ENCODE data around the gene RRH. TPM values are rescaled to one million over a fixed set of nuclear protein-coding genes. Genes with fewer than 3 reads are reported as not detected.
"Not testable (repeated sequence)": the region's sequence is repeated elsewhere in the genome, so short reads cannot be mapped to it uniquely, and the experiment has no call there.

The RRH gene, protein sequence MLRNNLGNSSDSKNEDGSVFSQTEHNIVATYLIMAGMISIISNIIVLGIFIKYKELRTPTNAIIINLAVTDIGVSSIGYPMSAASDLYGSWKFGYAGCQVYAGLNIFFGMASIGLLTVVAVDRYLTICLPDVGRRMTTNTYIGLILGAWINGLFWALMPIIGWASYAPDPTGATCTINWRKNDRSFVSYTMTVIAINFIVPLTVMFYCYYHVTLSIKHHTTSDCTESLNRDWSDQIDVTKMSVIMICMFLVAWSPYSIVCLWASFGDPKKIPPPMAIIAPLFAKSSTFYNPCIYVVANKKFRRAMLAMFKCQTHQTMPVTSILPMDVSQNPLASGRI
- total RNA-seq = not detected
- polyA plus RNA-seq = under 1 TPM in 1 of 2 donors, not detected in 1; 0.03 TPM
- long read RNA-seq, donor 1 = 0 reads
- long read RNA-seq, donor 2 = 0 reads
- long read RNA-seq, donor 3 = 0 reads

- Histone ChIP-seq H3K4me1 (no peaks in the 10 kb centered on the region), H3K27ac (no peak within 1 kb of the TSS), H3K4me3 (no peak within 1 kb of the TSS), H3K36me3 (peaks cover 0 to 54% (median 23%) of the 10 kb centered on the region in 9 donors), H3K27me3 (no peaks in the 10 kb centered on the region), H3K9me3 (no peaks in the 10 kb centered on the region)
- ATAC-seq (no peak), DNase-seq (no peak)
- intact Hi-C loops (cut with DNase I) = loop anchor here in 5 of 10 donors (2.0 to 10.0 kb wide), 4 partner anchors 400 to 405 kb away; no protein-coding TSS in a partner anchor
- 98% methylated on average over 2 of the region's 2 CpGs for WGBS, 2 donors
- TF ChIP-seq, protein P1, sequence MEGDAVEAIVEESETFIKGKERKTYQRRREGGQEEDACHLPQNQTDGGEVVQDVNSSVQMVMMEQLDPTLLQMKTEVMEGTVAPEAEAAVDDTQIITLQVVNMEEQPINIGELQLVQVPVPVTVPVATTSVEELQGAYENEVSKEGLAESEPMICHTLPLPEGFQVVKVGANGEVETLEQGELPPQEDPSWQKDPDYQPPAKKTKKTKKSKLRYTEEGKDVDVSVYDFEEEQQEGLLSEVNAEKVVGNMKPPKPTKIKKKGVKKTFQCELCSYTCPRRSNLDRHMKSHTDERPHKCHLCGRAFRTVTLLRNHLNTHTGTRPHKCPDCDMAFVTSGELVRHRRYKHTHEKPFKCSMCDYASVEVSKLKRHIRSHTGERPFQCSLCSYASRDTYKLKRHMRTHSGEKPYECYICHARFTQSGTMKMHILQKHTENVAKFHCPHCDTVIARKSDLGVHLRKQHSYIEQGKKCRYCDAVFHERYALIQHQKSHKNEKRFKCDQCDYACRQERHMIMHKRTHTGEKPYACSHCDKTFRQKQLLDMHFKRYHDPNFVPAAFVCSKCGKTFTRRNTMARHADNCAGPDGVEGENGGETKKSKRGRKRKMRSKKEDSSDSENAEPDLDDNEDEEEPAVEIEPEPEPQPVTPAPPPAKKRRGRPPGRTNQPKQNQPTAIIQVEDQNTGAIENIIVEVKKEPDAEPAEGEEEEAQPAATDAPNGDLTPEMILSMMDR (IDR thresholded peaks at IDR 0.05) = no peak
Observed at GRCh38 chr4:109827672-109828071, at the start of gene RRH. TSS of gene RRH (plus strand) at chr4:109827972. CDS start at chr4:109828028, 56 bp downstream.

DNA sequence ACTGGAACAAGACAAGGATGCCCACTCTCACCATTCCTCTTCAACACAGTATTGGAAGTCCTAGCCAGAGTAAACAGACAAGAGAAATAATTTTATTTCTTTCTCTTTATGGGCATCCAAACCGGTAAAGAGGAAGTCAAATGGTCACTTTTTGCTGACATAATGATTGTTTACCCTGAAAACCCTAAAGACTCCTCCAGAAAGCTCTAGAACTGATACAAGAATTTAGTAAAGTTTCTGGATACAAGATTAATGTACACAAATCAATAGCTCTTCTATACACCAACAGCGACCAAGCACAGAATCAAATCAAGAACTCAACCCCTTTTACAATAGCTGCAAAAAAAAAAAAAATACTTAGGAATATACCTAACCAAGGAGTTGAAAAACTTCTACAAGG, 45.7 kb upstream of the RRH start:
- H3K4me3 ChIP-seq; intact Hi-C loops (cut with DNase I); H3K4me1 ChIP-seq; DNase-seq; ATAC-seq; H3K27me3 ChIP-seq; H3K27ac ChIP-seq; H3K36me3 ChIP-seq: not testable (repeated sequence)
- 81 to 88% methylated on average over 2 of the region's 2 CpGs for WGBS, 2 donors
- peaks cover 0 to 20% (median 0%) of the 10 kb centered on the region in 11 donors for H3K9me3 ChIP-seq

DNA sequence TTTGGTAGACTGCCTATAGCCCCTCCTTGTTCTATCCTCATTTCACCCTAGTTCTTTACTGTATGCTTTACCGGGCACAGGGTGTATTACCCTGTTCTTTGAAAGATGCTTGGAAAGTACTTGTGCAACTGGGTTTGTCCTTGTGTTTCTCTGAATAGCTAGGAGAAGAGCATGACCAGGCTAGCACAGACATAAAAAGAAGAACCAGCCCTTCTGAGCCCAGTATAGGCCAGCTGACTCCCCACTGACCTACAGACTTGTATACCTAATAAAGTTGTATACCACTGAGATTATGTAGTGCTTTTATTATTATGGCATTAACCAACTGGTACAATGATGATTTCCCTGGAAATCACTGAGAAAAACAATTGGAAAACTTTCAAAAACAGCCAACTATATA, 40.9 kb upstream of the RRH start:
- ATAC-seq = no peak
- H3K27ac ChIP-seq = no peak overlapping the region
- intact Hi-C loops (cut with DNase I) = no loop called here
- TF ChIP-seq, protein P1 (IDR thresholded peaks at IDR 0.05) = no peak
- WGBS, 2 donors = 84 to 94% methylated on average over 1 of the region's 1 CpG
- H3K36me3 ChIP-seq = no peaks in the 10 kb centered on the region
- H3K9me3 ChIP-seq = peaks cover 0 to 28% (median 0%) of the 10 kb centered on the region in 11 donors
- no peak for DNase-seq
- no peaks in the 10 kb centered on the region for H3K27me3 ChIP-seq
- no peaks in the 10 kb centered on the region for H3K4me1 ChIP-seq
- H3K4me3 ChIP-seq = no peak overlapping the region

DNA sequence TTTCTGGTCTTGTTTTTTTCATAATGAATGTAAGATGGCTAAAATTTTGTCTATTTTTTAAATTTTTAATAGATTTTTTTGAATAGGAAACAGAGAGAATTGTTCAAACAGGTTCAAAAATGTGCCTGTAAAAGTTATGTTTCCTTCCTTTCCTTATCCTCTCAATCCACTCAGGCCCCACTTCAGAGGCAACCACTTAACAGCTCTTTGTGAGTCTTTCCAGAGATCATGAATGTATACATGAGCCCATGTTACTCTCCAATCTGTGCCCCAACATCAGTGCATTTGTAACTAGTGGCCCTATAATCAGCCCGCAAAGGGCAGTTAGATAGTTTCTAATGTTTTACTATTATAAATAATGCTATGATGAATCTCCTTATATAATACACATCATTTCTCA, 40.0 kb upstream of the RRH start:
- Histone ChIP-seq H3K4me3 (no peak overlapping the region), H3K27me3 (no peaks in the 10 kb centered on the region), H3K36me3 (no peaks in the 10 kb centered on the region), H3K4me1 (no peaks in the 10 kb centered on the region), H3K27ac (no peak overlapping the region), H3K9me3 (peaks cover 0 to 28% (median 0%) of the 10 kb centered on the region in 11 donors)
- 76 to 82% methylated on average over 1 of the region's 1 CpG for WGBS, 2 donors
- TF ChIP-seq, protein P1 (IDR thresholded peaks at IDR 0.05) = no peak
- ATAC-seq (no peak), DNase-seq (no peak)
- intact Hi-C loops (cut with DNase I) = no loop called here

DNA sequence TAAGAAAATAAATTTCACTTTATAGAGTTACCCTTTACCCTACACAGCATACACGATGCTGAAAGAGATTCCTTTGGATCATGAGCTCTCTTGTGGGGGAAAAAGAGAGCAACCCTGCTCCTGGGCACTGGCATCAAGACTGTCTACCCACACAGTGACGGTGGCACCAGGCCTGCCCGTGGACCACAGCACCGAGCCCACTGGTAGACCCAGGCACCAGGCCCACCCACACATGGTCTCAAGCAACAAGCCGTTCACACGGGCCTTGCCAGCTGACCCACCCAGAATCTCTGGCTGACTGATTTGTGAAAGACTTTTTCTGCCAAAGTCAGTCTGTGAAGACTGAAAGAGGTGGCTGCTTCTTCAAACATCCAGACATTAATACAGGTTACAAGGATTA, 32.7 kb upstream of the RRH start:
- TF ChIP-seq, protein P1 (IDR thresholded peaks at IDR 0.05) = no peak
- Histone ChIP-seq H3K27ac (no peak overlapping the region), H3K9me3 (peaks cover 0 to 55% (median 25%) of the 10 kb centered on the region in 11 donors), H3K36me3 (no peaks in the 10 kb centered on the region), H3K4me3 (no peak overlapping the region), H3K4me1 (peaks cover 0 to 2% (median 0%) of the 10 kb centered on the region in 9 donors), H3K27me3 (no peaks in the 10 kb centered on the region)
- DNase-seq = no peak
- 90% methylated on average over 6 of the region's 6 CpGs for WGBS, 2 donors
- intact Hi-C loops (cut with DNase I) = no loop called here
- no peak for ATAC-seq
